ENCODE measurements around the gene FAM107A.
A peak's percentile ranks its signal among the peaks of the same experiment; 100 is the strongest.
"Not testable (repeated sequence)": the region's sequence is repeated elsewhere in the genome, so short reads cannot be mapped to it uniquely, and the experiment has no call there.

FAM107A gene

DNA sequence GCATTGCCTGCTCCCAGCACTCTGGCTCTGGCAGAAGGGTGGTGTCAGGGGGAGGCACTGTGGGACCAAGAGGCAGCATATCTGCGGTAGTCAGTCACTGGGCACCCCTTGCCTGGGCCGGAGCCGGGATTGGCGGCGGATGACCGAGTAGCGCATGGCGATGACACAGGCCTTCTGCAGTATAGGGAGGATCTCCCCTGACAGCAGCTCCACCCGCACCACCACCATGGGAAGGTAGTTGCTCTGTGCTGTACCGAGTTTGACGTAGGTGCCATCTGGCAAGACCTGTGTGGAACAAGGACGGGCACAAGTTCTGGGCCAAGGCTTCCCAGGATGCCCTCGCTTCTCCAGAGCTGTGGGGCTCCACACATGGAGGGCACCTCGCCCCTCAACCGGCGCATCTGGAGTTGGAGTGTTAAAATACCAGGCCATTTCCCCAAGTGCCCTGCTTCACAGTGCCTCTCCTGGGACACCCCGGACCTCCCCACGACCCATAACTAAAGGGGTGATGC is 46.8 kb downstream of the FAM107A start:
- ATAC-seq (replicated peaks) (no peak), DNase-seq (no peak)
- Mint-ChIP-seq H3K27ac (no peak overlapping the region), H3K4me1 (peaks cover 9 to 13% of the 10 kb centered on the region in 2 donors), H3K36me3 (no peaks in the 10 kb centered on the region), H3K9me3 (no peaks in the 10 kb centered on the region), H3K27me3 (no peaks in the 10 kb centered on the region), H3K4me3 (no peak overlapping the region)

DNA sequence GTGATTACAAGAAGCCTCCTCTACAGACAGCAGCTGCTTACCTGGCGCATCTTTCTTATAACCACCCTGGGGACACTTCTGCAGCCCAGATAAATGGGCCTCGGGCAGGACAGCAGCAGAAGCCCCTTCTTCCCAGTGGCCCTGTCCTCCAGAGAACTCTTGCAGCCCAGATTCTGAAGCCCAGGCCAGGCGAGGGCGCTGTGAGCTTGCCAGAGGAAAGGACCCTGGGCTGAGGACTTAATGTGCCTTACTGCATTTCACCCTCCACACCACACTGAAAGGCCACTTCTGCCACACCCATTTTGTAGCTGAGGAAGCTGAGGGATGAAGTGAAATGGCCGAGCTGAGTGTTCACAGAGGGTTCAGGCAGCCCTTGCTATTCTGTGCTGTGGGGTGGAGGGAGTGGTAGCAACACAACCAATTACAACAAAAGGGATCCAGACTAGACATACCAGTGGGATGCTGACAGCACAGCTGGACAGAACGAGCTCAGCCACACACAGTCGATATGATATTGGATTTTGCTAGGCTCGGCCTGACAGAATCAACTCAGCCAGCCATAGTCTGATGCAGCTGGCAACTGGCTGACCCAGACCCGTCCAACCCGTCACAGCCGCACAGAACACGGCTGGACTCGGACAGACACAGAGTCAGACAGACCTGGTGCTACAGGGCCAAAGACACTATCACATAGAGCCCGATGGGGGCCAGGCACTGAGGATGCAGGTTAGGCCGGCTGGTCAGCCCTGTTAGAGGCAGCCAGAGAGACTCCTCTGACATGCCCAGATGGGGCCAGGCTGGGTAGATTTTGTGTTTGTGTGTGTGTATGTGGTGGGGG is 47.5 kb downstream of the FAM107A start:
- no peak for DNase-seq
- Mint-ChIP-seq H3K4me1 (peaks cover 11 to 13% of the 10 kb centered on the region in 2 donors), H3K4me3 (no peak overlapping the region), H3K27ac (no peak overlapping the region), H3K27me3 (no peaks in the 10 kb centered on the region), H3K9me3 (no peaks in the 10 kb centered on the region), H3K36me3 (no peaks in the 10 kb centered on the region)
- no peak for ATAC-seq (replicated peaks)

DNA sequence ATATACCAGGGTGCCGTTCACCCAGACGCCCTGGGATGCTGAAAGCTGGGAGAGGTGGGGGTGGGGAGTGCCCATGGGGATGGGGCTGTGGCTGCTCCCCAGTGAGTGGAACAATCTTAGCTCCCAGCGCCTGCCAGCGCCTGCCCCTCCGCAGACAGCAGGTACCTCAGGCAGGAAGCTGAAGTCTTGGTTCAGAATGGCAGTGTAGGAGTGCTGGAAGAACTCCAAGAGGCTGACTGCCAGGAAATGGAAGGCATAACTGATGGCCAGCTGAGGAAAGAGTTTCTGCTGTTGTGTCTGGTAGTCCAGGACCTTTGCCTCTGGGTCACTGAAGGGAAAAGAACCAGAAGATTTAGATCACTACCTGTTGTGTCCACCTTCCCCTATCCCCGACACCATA is 48.6 kb downstream of the FAM107A start:
- H3K27me3 Mint-ChIP-seq, result no peaks in the 10 kb centered on the region
- H3K4me3 Mint-ChIP-seq, result no peak overlapping the region
- DNase-seq (no peak), ATAC-seq (replicated peaks) (no peak)
- no peaks in the 10 kb centered on the region for H3K9me3 Mint-ChIP-seq
- no peak overlapping the region for H3K27ac Mint-ChIP-seq
- peaks cover 11 to 13% of the 10 kb centered on the region in 2 donors for H3K4me1 Mint-ChIP-seq
- H3K36me3 Mint-ChIP-seq, result no peaks in the 10 kb centered on the region

DNA sequence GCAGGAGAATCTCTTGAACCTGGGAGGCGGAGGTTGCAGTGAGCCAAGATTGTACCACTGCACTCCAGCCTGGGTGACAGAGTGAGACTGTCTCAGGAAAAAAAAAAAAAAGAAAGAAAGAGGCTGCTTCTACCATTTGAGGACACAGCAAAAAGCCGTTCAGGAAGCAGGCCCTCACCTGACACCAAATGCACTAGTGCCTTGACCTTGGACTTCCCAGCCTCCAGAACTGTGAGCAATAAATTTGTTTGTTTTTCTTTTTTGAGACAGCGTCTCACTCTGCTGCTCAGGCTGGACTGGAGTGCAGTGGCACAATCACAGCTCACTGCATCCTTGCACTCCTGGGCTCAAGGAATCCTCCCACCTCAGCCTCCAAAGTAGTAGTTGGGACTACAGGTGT is 49.8 kb downstream of the FAM107A start:
- H3K4me3 Mint-ChIP-seq; H3K9me3 Mint-ChIP-seq; H3K4me1 Mint-ChIP-seq; H3K27ac Mint-ChIP-seq; DNase-seq; ATAC-seq (replicated peaks); H3K27me3 Mint-ChIP-seq; H3K36me3 Mint-ChIP-seq: not testable (repeated sequence)

DNA sequence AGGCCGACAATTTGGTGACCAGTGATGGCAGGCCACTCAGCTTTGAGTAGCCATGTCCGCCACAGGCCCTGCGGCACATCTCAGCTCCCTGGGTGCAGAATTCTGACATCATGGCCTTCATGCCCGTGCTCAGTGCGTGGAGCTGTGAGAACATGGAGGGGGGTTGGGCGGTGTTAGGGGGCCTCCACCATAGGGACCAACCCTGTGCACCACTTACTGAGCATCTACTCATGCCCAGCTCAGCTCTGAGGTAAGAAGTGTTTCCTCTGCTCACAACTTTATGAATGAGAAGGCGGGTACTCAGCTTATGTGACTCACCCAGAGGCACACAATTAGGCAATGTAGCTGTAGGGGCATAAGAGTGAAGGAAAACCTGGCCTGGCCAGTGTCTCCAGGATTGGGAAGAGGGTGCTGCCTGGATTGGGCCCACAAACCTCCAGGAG is 50.7 kb downstream of the FAM107A start:
- Mint-ChIP-seq H3K36me3 (no peaks in the 10 kb centered on the region), H3K27ac (no peak overlapping the region), H3K4me3 (no peak overlapping the region), H3K4me1 (peaks cover 0 to 3% of the 10 kb centered on the region in 2 donors), H3K27me3 (no peaks in the 10 kb centered on the region), H3K9me3 (no peaks in the 10 kb centered on the region)
- ATAC-seq (replicated peaks) (no peak), DNase-seq (no peak)

DNA sequence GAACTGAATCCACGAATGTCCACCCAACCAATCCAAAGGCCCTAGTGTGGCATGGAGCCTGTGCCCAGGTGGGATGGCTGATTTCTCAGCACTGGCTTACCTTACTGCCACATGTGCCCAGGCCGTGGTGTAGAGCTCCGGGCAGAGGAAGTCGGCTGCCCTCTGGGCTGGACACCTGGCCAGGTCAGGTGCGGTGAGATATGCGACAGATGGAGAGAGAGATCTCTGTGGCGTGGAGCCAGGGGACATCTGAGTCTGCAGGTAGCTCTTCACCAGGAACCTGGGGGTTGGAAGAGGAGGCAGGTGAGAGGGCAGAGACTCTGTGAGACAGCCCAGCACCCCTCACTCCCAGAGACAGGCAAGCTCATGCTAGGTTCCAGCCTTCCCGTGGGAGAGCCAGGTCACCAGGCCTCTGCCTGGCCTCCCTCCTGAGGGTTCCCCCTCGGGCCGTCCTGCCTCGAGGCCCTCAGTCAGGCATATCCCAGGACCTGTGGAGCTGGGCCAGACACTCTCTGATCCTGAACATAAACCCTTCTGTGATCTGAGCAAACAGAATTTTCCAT is 52.8 kb downstream of the FAM107A start:
- ATAC-seq (replicated peaks), result no peak
- H3K4me1 Mint-ChIP-seq, result peaks cover 0 to 3% of the 10 kb centered on the region in 2 donors

DNA sequence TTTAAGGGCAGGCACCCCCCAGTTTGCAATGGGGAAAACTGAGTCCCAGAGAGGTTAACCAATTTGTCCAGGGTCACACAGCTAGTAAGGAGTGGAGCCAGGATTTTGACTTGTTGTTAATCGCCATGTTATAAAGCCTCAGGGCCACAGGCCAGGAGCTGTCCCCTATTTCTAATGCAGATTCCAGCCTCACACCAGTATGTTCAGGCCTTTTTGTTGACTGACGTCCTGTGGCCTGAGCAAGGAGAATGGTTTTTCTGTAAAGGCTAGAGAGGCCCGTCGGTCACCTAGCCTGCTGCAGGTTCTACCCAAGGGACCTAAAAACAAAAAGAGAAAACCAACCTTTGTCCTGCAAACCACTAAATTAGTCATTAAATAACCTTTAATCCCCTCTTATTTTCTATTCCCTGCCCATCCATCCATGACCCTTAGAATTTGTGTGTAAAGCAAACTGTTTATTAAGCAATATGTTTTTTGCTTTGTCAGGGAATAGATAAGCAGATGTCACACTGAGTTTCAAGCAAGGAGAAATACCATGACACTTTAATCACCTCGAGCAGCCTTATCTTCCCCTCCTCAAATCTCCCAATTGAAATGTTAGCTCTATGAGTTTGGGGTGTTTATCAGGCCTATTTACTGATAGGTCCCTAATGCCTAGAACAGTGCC is 54.3 kb downstream of the FAM107A start:
- Mint-ChIP-seq H3K36me3 (no peaks in the 10 kb centered on the region), H3K27ac (no peak overlapping the region), H3K4me1 (peaks cover 0 to 3% of the 10 kb centered on the region in 2 donors), H3K9me3 (no peaks in the 10 kb centered on the region), H3K27me3 (no peaks in the 10 kb centered on the region), H3K4me3 (no peak overlapping the region)
- ATAC-seq (replicated peaks) (no peak), DNase-seq (no peak)

More for the DNA sequence above, 52.8 kb downstream of the FAM107A start:
- DNase-seq, result no peak
- H3K4me3 Mint-ChIP-seq, result no peak overlapping the region
- no peaks in the 10 kb centered on the region for H3K9me3 Mint-ChIP-seq
- no peaks in the 10 kb centered on the region for H3K27me3 Mint-ChIP-seq
- H3K36me3 Mint-ChIP-seq, result no peaks in the 10 kb centered on the region
- H3K27ac Mint-ChIP-seq, result no peak overlapping the region

DNA sequence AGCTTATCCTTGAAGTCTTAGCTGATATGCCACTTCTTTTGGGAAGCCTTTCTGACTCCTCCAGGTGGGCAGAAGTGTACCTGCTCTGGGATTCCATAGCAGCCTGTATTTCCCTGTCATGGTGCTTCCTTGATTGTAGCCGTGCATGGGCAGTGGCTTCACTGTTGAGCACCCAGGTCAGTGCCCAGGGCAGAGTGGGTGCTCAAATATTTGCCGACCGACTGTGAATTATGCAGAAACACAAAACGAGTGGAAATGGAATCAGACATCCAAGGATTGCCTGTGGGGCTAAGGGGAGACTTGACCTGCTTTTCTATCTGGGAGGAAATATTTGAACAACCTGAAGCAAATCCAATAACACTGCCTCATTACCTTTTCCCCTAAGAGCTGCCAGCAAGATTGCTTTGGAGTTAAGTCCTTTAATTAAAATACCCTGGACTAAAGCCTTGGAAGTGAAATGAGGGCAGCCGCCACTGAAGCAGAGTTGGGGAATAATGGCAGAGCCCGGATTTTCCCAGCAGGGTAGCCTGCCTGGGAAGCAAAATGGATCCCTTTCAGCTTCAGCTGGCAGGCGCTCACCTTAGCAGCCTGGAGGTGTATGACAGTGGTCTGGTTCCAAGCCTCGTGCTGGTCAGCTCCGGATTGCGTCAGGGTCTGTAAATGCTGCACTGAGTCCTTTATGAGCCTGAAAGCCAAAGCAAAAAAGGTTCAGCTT is 55.1 kb downstream of the FAM107A start:
- ATAC-seq (replicated peaks) (no peak), DNase-seq (no peak)
- Mint-ChIP-seq H3K4me1 (peaks cover 0 to 3% of the 10 kb centered on the region in 2 donors), H3K36me3 (no peaks in the 10 kb centered on the region), H3K4me3 (no peak overlapping the region), H3K27ac (no peak overlapping the region), H3K9me3 (no peaks in the 10 kb centered on the region), H3K27me3 (no peaks in the 10 kb centered on the region)

DNA sequence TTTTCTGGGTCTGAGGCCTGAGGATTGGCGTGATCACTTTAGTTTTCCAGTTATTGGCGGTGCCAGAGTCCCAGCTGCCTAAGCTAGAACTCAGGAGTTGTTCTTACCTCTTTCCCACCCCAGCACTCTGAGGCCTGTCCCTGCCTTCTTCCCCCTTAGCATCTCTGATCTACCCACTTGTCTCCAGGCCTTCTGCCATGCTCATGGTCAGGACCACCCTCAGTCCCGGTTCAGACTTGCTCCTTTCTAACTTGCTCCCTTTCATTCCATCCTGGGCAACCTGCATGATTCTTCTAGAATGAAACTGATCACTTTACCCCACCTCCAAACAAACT is 55.9 kb downstream of the FAM107A start:
- H3K9me3 Mint-ChIP-seq, result no peaks in the 10 kb centered on the region

DNA sequence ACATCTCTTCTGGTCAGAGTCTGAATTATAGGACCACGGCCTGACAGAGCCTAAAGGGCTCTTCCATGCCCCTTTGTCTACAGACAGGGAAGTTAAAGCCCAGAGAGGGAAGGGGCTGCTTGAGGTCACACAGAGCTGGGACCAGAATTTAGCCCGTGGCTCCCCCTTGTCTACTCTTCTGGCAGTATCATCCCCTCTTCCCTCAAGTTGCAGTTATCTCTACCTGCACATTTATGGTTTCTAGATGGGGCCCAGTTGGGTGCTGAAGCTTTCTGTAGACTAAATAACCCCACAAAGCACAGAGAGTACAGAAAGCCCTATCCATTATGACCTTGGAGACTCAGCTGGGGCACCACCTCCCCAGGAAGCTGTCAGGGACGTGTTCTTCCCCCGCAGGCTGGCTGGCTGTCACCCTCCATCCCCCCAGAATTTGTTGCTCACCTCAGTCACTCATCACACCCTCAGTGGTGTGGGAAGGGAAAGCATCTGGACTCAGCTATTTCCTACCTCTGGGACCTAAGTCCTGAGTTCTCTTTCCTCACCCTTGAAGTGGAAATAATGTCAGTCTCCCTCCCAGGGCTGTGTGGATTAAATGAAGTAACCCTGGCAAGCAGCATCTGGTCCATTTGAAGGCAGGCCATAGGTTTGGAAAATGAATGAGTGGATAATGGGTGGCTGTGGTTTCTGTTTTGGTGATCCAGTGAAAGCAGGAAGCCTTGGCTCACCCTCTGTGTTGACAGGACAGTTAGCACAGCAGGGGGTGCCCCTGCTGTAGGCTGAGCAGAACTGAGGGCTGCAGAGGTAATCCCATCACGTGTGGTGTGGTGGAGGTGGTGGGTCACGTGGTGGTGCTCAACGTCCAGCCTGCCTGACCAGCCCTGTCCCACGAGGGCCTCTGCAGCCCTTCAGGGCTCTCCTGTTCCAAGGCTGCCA is 56.5 kb downstream of the FAM107A start:
- Mint-ChIP-seq H3K9me3 (no peaks in the 10 kb centered on the region), H3K4me1 (peaks cover 0 to 3% of the 10 kb centered on the region in 2 donors), H3K36me3 (no peaks in the 10 kb centered on the region), H3K27ac (no peak overlapping the region), H3K27me3 (no peaks in the 10 kb centered on the region), H3K4me3 (no peak overlapping the region)
- ATAC-seq (replicated peaks) (peak in 1 of 2 donors; percentile 29), DNase-seq (no peak)

More for the DNA sequence above, 55.9 kb downstream of the FAM107A start:
- Mint-ChIP-seq H3K36me3 (no peaks in the 10 kb centered on the region), H3K4me1 (peaks cover 0 to 3% of the 10 kb centered on the region in 2 donors), H3K4me3 (no peak overlapping the region), H3K27me3 (no peaks in the 10 kb centered on the region), H3K27ac (no peak overlapping the region)
- no peak for DNase-seq
- ATAC-seq (replicated peaks), result no peak

DNA sequence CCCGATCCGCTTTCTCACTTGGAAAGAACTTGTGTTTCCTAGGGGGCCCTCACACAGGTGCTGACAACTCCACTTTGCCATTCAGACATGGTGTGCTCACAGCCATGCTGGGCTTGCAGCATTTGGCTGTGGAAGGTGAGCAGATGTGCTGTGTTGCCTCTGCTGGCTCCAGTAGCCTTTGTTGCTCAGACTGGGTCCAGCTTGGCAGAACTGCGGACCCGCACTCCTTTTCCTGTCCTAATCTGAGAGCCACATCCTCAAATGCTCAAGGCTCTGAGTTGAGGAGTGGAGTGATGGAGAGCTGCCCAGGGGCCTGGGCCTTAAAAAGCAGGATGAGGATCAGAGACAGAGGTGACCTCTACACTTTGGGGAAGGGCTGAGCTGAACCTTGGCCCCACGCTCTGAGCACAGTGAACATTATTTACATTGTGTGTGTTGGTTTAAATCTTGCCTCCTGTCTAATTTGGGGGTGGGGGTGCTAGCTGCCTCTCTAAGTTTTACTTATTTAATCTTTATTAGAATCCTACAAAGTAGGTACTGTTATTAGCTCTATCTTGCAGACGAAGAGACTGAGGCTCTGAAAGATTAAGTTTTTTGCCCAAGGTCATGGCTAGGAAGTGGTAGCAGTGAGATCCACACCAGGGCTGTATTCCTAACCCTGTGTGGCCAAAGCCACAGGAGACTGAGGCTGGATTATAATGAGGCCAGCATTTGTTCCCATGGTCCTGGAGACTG is 57.4 kb downstream of the FAM107A start:
- ATAC-seq (replicated peaks) (no peak), DNase-seq (no peak)
- no peak overlapping the region for H3K4me3 Mint-ChIP-seq
- H3K4me1 Mint-ChIP-seq, result no peaks in the 10 kb centered on the region
- H3K36me3 Mint-ChIP-seq, result no peaks in the 10 kb centered on the region
- H3K27me3 Mint-ChIP-seq, result no peaks in the 10 kb centered on the region
- H3K9me3 Mint-ChIP-seq, result no peaks in the 10 kb centered on the region
- no peak overlapping the region for H3K27ac Mint-ChIP-seq

DNA sequence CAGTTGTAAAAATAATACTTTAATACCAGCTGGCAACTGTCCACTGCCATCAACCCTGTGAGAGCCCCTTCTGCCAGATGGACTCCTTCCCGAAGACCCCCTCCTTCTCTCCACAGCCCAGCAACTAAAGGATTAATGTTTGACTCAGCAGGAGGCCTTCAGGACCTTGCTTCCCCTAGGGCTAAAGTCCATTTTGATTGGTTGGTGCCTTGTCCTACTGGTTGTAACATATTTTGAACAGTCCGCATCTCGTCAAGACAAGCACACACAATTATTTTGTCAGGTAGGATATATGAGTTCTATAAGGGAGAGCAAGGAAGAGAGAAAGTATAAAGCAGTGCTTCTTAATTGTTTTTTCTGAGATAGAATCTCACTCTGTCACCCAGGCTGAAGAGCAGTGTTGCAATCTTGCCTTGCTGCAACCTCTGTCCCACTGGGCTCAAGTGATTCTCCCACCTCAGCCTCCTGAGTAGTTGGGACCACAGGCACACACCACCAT is 58.9 kb downstream of the FAM107A start:
- DNase-seq, result no peak
- H3K9me3 Mint-ChIP-seq, result no peaks in the 10 kb centered on the region
- H3K27ac Mint-ChIP-seq, result no peak overlapping the region
- no peaks in the 10 kb centered on the region for H3K4me1 Mint-ChIP-seq
- no peaks in the 10 kb centered on the region for H3K27me3 Mint-ChIP-seq
- no peaks in the 10 kb centered on the region for H3K36me3 Mint-ChIP-seq
- ATAC-seq (replicated peaks), result no peak
- no peak overlapping the region for H3K4me3 Mint-ChIP-seq

DNA sequence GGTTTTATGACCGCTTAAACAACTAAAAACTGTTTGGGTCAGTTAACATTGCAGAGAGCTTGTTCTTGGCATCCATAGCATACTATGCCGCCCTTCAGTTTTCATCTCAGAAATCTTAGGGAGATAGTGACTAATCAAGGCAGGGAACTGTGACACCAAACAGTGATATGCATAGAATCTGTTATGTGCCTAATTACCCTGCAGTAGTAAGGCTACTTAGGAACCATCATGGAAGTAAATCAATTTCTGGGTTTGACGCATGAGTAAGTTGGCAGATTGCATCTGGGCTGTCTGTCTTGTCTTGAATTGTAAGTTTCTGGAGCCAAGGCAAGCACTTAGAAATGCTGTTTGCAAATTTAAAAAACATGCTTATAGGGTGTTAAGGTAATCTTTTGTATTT is 62.8 kb downstream of the FAM107A start:
- Mint-ChIP-seq H3K4me3 (no peak overlapping the region), H3K36me3 (no peaks in the 10 kb centered on the region), H3K27ac (no peak overlapping the region), H3K4me1 (no peaks in the 10 kb centered on the region), H3K9me3 (no peaks in the 10 kb centered on the region), H3K27me3 (no peaks in the 10 kb centered on the region)
- ATAC-seq (replicated peaks) (no peak), DNase-seq (no peak)

Data from stimulated activated naive B cell treated with anti-CD40 and anti-IgM and Interleukin-4, amounts not matched to agents 10 μg/mL and 1 μg/mL and 100 μg/mL, for 72 hours (primary cell).